Transverse colon (tissue), 1 donor: ENCODE data around the gene RXRB.

Source experiments
- EP300 ChIP-seq: sonication (generic); formaldehyde crosslinking; IDR thresholded peaks from one replicate; pipeline ENCODE4 v1.6.1; 2017; ENCODE audit warnings: antibody characterized with exemption, low read depth
- POLR2A ChIP-seq: fragments of 450-650 bp; IDR thresholded peaks from one replicate; pipeline ENCODE4 v1.6.1; 2016; ENCODE audit warnings: antibody characterized with exemption, mild to moderate bottlenecking, moderate library complexity

DNA sequence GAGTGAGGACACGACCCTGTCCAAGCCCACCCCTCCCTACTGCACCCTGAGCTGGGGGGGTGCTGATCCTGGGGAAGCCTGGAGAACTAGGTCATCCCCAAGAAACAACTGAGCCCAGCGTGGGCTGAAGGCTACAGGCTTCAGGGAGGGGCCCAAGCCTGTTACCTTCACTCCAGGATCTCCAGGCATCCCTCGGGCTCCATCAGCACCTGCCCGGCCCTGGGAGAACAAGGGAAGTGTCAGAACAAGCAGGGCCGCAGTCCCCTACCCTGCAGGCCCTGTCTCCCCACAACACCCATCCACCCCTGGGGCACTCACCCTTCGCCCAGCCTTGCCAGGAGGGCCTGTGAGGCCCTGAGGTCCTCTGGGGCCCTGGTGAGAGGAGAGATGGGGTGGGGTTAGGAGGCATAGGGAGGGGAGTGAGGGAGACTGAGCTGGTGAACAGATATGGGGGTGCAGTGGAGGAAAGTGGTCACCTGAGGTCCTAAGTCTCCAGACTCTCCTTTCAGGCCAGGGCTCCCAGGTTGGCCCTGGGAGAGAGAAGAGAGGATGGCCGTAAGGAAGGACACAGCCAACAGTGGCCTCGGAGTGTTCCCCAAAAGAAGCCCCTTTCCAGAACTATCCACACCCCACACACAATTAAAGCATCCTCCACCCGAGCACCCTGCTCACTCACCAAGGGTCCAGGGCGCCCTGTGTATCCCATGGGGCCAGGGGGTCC is 21.6 kb downstream of the RXRB start:
- TF ChIP-seq POLR2A (no peak), EP300 (no peak)
